ENCODE data around the gene GATAD2A. TPM values are rescaled to one million over a fixed set of nuclear protein-coding genes. Genes with fewer than 3 reads are reported as not detected.

The GATAD2A gene
- total RNA-seq, 1 donor = 44.5 TPM

GRCh38 chr19:19461306-19461670 lies 55.8 kb downstream of the GATAD2A start:
- no peak overlapping the region for H3K4me3 ChIP-seq (ENCODE audit: low read depth, low read length)
- TF ChIP-seq CTCF (IDR thresholded peaks at IDR 0.05; ENCODE audit: insufficient read depth, low read depth, low read length) = no peak
- no peak for DNase-seq (ENCODE audit: low read depth)

- TF ChIP-seq CTCF (IDR thresholded peaks at IDR 0.05; ENCODE audit: insufficient read depth, low read depth, low read length) = no peak
- H3K4me3 ChIP-seq (ENCODE audit: low read depth, low read length) = no peak overlapping the region
- peak; percentile 65 for DNase-seq (ENCODE audit: low read depth)
Measured at GRCh38 chr19:19461671-19462622, 56.5 kb downstream of the GATAD2A start.

GRCh38 chr19:19463348-19464117 lies 58.1 kb downstream of the GATAD2A start:
- no peak for TF ChIP-seq CTCF (IDR thresholded peaks at IDR 0.05; ENCODE audit: insufficient read depth, low read depth, low read length)
- DNase-seq (ENCODE audit: low read depth) = peak; percentile 74
- H3K4me3 ChIP-seq (ENCODE audit: low read depth, low read length) = no peak overlapping the region

- no peak overlapping the region for H3K4me3 ChIP-seq (ENCODE audit: low read depth, low read length)
- peak; percentile 65 for DNase-seq (ENCODE audit: low read depth)
- no peak for TF ChIP-seq CTCF (IDR thresholded peaks at IDR 0.05; ENCODE audit: insufficient read depth, low read depth, low read length)
Measured at GRCh38 chr19:19464339-19465098, 59.0 kb downstream of the GATAD2A start.

- no peak for DNase-seq (ENCODE audit: low read depth)
- TF ChIP-seq CTCF (IDR thresholded peaks at IDR 0.05; ENCODE audit: insufficient read depth, low read depth, low read length) = no peak
- no peak overlapping the region for H3K4me3 ChIP-seq (ENCODE audit: low read depth, low read length)
Measured at GRCh38 chr19:19465436-19466070, 60.1 kb downstream of the GATAD2A start.

- DNase-seq (ENCODE audit: low read depth) = no peak
- no peak for TF ChIP-seq CTCF (IDR thresholded peaks at IDR 0.05; ENCODE audit: insufficient read depth, low read depth, low read length)
Measured at GRCh38 chr19:19466201-19466600, 60.7 kb downstream of the GATAD2A start.

More at GRCh38 chr19:19466201-19466600, 60.7 kb downstream of the GATAD2A start:
- no peak overlapping the region for H3K4me3 ChIP-seq (ENCODE audit: low read depth, low read length)

Measured in fibroblast of villous mesenchyme (primary cell).